ENCODE measurements around the gene HDAC2.
A peak's percentile ranks its signal among the peaks of the same experiment; 100 is the strongest.

Gene HDAC2

DNA sequence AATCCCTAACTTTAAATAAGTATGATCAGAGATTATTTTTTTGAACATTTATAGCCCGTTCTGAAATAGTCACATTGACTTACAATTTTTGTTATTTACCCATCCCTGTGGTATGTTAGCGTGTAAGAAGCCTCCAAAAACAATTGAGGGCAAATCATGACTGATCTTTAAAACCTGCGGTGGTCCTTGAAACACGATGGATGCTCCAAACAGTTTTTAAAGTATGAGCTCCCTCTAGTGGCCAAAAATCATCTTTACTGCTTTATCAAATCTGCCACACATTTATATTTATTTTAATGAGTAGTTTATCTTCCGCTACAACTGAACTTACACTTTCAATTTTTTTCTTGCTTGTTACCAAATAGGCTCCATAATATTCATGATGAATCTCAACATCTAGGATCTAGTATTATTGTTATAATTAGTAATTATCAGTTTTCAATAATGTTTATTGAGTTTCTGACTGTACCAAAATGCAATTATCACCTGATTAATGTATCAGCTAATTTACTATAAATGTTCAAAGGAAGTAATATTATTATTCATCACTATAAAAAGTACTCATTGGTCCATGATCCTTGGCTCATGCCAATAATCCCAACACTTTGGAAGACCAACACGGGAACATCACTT, 61.6 kb downstream of the HDAC2 start:
- peak; percentile 53 for TF ChIP-seq CTCF (IDR thresholded peaks at IDR 0.05; ENCODE audit: low read depth, low read length, missing control alignments)
- H3K4me3 ChIP-seq (ENCODE audit: low read depth, low read length) = no peak overlapping the region
- peak; percentile 24 for DNase-seq (ENCODE audit: low read depth)

GRCh38 chr6:113908801-113909200, 62.1 kb downstream of the HDAC2 start:
- H3K4me3 ChIP-seq (ENCODE audit: low read depth, low read length) = no peak overlapping the region
- TF ChIP-seq CTCF (IDR thresholded peaks at IDR 0.05; ENCODE audit: low read depth, low read length, missing control alignments) = no peak
- DNase-seq (ENCODE audit: low read depth) = no peak

GRCh38 chr6:113907102-113907815, 63.7 kb downstream of the HDAC2 start:
- DNase-seq (ENCODE audit: low read depth) = no peak
- H3K4me3 ChIP-seq (ENCODE audit: low read depth, low read length) = no peak overlapping the region
- no peak for TF ChIP-seq CTCF (IDR thresholded peaks at IDR 0.05; ENCODE audit: low read depth, low read length, missing control alignments)

- no peak for TF ChIP-seq CTCF (IDR thresholded peaks at IDR 0.05; ENCODE audit: low read depth, low read length, missing control alignments)
- no peak for DNase-seq (ENCODE audit: low read depth)
These were observed 67.2 kb downstream of the HDAC2 start for GRCh38 chr6:113903666-113904330.

GRCh38 chr6:113901482-113901881, 69.5 kb downstream of the HDAC2 start:
- no peak overlapping the region for H3K4me3 ChIP-seq (ENCODE audit: low read depth, low read length)
- no peak for DNase-seq (ENCODE audit: low read depth)
- TF ChIP-seq CTCF (IDR thresholded peaks at IDR 0.05; ENCODE audit: low read depth, low read length, missing control alignments) = no peak

More at GRCh38 chr6:113903666-113904330, 67.2 kb downstream of the HDAC2 start:
- H3K4me3 ChIP-seq (ENCODE audit: low read depth, low read length) = no peak overlapping the region

GRCh38 chr6:113894712-113895674, 76.0 kb downstream of the HDAC2 start:
- H3K4me3 ChIP-seq (ENCODE audit: low read depth, low read length) = no peak overlapping the region
- no peak for TF ChIP-seq CTCF (IDR thresholded peaks at IDR 0.05; ENCODE audit: low read depth, low read length, missing control alignments)
- DNase-seq (ENCODE audit: low read depth) = no peak
